AG20443 (cell line): ENCODE data around the gene TSPEAR.

Experiments used
- DNase-seq: peaks from one replicate; pipeline ENCODE4 v3.0.0; 2012; ENCODE audit warnings: low spot score, mixed read lengths

TSPEAR gene

DNA sequence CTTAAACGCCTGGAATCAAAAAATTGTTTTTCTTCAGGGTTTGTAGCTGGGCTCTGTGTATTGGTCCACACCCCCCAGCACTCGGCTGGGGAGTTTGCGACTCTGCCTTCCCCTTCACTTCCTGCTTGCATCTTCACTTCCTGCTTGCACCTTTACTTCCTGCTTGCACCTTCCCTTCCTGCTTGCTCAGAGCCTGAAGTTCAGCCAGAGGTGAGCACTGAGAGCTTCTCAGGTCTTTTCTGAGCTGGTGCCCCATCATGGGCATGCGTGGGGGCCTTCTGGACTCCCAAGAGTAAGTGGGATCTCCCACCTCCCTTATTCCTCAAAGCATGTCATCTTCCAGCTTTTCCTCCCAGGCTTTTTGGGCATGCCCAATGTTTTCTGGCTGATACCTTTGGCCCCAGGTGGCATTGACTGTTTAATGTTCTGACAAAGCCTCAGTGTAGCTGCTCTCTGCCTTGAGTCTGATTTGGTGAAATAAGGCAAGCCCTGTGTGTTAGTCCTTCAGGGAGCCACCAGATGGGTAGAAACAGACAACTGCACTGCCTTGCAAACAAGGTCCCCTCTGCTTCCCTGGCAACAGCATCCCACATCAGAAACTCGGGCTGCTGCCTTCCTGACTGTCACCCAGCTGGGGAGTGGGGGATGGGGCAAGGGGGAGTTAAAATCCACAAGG, 163.6 kb downstream of the TSPEAR start:
- DNase-seq = no peak

DNA sequence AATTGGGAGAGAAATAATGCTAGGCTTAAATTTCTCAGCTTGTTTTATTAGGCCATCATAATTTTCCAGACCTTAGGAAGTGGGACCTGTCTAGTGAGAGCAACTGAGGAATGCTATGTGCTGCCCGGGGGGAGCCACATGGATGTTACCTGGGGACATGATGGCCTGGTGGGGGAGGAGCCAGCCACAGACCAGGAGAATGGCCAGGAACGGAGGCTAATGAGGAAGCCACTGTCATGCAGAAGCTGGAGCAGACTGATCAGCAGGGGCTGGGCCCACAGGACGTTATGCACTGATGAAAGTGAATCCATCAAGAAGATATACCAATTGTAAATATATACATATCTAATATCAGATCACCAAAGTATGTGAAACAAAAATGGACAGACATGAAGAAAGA, 166.8 kb downstream of the TSPEAR start:
- no peak for DNase-seq

DNA sequence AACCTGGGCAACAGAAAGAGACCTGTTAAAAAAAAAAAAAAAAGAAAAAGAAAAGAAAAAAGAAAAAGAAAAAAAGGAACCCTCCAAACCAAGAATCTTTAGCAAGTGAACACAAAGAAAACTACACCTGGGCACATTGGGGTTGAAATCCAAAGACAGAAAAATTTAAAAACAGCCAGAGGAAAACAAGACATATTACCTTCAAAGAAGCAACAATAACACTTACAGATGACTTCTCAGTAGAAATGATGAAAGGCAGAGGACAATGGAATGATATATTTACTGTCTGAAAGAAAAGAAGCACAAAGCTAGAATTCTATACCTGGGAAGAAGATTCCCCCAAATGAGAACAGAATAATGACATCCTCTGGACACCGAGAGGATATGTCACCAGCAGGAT, 168.7 kb downstream of the TSPEAR start:
- no peak for DNase-seq

DNA sequence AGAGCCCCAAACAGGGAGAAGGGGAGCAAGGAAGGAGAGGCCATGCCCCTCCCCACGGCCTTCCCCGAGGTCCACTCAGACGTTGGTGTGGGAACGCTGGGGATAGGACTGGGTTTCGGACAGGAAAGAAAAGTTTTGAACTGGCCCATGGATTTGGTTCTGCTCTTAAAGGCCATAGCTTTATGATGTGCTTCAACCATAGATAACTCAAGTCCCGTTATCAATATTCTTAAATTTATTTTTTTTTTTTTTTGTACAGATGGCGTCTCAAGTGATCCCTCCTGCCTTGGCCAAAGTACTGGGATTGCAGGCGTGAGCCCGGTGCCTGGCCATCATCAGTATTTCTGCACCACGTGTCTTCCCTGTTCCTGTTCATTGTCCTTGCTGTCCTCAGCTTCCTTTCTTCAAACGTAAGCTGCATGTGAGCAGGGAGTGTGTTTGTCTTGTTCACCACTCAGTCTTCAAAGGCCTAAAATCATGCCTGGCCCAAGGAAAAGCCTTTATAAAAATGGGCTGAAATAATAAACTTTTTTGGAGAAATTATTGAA, 170.6 kb downstream of the TSPEAR start:
- DNase-seq = no peak

DNA sequence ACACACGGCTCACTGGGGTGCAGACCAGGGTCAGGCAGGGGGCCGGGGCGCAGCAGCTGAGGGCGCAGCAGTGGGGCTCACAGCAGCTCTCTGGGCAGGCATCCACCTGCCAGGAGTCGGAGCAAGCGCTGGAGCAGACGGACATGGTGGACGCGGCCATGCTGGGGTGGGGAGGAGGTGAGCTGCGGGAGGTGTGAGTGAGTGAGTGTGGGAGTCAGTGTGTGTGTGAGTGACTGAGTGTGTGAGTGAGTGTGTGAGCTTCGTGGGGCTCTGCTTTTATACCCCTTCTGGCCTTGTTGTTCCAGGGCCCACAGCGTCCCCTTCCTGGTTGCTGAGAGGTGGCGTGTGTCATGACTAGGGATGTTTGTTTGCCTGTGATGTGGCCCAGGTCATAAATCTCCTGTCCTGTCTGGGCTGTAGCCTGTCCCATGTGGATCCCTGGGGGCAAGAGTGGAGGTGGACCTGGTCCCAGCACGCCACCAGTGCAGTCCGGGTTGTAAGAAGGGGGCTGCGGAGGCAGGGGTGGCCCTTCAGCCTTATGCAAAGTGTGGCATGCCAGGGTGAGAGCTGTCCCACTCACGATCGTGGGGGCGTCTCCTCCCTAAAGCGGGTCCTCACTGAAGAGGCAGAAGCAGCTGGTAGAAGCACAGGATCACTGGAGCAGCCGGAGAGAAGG, 171.2 kb downstream of the TSPEAR start, which contains the start of gene KRTAP10-1:
Gene KRTAP10-1 (minus strand): TSS at position 205 of the 676 bp plus-strand sequence. CDS start 45 bp downstream, at position 160.
- no peak for DNase-seq

DNA sequence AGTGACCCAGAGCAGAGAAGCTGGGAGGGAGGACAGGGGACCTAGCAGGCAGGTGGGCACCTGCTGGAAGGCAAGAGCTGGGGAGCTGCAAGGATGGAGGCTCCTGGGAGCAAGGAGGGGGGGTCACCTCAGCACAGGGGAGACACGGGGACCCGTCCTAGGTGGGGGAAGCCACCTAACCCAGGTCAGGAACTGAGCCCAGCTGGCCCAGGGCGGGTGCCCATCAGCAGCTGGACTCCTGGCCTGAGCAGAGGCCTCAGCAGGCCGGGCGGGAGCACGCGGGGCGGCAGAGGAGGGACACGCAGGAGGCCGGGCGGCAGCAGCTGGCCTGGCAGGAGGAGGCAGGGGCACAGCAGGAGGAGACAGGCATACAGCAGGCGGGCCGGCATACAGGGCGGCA, 172.3 kb downstream of the TSPEAR start:
- DNase-seq = no peak

DNA sequence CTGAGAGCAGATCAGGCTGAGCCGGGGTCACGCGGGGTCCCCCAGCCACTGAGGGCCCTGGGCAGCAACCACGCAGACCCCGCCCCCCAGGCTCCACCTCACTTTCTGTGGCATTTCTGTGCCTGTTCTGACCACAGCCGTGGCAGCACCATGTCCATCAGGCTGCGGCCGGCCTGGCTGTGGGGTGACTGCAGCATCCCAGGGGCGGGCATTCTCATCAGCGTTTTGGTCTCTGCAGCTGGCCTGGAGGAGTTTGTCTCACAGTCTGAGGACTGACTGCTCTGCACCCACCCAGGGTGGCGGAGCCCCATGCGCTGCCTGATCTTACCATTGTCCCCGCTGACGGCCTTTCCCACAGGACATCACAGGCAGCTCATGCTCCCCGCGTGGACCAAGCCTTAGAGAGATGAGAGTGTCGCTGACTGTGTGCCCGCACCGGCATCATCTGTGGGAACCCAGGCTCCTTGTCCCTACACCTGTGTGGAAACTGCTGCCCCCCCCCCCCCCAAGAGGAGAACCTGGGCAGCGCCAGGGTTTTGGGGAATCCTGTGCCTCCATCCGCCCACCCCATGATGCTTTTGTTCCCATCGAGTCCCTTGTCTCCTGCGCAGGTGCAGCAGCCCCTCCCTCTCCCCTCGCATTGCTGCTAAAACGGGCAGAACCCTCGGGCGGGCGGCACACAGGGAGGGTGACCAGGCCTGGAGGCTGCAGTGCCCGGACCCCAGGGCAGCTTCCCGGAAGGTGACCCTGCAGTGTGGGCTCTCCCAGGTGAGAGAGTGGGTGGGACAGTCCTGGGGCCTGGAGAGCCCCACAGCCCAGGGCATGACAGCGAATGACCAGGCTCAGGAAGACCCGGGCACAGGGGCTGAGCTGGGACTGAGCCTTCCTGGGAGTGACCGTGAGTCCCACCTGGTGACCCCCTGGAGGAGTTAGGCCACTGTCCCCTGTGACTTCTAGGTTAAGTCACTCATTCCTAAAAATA, 173.2 kb downstream of the TSPEAR start:
- DNase-seq = no peak

DNA sequence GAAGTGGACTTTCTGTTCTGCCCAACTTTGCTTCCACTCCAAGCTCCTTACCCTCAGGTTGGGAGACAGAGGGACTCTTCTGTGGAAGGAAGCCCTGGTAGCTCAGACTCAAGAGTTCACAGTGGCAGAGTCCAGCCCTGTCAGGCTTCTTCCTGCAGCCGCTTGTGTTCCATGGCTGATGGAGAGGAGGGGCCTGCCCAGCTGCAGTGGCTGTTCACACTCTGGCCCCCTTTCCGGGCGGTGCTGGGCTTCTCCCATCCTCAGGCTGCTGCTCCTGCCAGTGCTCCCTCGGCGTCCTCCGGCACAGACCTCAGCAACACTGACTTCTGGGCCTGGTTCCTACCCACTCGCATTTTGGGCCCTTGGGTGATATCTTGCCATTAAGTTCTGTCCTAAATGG, 175.4 kb downstream of the TSPEAR start:
- no peak for DNase-seq

DNA sequence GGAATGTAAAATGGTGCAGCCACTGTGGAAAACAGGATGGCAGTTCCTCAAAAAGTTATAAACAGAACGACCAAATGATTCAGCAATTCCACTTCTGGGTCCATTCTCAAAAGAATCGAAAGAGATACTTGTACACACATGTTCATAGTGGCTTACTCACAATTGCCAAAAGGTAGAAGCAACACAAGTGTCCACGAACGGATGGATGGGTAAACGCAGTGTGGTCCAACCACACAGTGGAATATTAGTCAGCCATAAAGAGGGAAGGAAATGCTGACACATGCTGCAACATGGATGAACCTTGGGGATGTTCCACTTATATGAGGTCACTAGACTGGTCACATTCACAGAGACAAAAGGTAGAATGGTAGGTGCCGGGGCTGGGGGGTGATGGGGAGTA, 176.7 kb downstream of the TSPEAR start:
- no peak for DNase-seq

DNA sequence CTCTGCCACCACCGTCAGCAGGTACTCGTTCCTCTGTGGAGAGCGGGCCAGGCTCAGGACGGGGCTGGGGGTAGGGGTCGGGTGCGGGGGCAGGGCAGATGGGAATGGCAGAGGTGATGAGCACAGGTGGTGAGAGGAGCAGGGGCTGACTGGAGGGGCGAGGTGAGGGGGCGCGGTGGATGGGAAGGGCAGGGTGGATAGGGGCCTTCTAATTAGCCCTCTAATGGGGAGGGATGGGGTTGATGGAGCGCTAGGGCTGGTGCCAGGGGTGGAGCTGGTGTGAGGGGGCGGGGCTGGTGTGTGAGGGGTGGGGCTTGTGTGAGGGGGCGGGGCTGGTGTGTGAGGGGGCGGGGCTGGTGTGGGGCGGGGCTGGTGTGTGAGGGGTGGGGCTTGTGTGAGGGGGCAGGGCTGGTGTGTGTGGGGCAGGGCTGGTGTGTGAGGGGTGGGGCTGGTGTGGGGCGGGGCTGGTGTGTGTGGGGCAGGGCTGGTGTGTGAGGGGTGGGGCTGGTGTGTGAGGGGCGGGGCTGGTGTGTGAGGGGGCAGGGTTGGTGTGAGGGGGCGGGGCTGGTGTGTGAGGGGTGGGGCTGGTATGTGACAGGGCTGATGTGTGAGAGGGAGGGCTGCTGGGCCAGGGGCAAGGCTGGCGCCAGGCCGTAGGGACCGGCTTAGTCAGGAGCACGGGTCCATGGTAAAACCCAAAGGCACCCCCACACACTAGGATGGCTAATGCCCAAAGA, 177.3 kb downstream of the TSPEAR start:
- no peak for DNase-seq

DNA sequence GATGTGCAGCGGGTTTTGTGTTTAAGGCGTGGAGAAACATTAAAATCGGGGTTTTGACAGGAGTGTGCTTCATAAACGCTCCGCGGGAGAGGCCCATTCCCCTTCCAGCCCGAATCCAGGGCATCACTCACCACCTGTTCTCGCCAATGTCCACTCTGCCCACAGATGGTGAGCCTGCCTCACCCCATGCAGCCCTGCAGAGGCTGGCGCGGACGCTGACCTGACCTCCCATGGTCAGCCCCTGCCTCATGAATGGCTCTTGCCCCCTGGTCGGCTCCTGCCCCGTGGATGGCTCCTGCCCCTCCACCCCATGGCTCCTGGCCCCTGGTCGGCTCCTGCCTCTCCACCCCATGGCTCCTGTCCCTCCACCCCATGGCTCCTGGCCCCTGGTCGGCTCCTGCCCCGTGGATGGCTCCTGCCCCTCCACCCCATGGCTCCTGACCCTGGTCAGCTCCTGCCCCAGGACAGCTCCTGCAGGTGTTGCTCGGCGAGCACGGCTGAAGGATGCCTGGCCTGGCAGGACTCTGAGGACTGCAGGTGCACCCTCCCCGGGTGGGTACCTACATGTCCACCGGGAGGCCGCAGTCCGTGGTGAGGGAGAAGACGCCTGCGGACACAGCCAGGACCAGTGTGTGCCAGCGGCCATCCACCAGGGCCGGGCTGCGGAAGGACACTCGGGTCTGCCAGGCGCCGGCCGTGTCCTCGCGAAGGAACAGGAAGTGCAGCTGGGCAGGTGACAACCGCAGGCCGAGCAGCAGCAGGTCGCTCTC, 178.1 kb downstream of the TSPEAR start:
- no peak for DNase-seq

DNA sequence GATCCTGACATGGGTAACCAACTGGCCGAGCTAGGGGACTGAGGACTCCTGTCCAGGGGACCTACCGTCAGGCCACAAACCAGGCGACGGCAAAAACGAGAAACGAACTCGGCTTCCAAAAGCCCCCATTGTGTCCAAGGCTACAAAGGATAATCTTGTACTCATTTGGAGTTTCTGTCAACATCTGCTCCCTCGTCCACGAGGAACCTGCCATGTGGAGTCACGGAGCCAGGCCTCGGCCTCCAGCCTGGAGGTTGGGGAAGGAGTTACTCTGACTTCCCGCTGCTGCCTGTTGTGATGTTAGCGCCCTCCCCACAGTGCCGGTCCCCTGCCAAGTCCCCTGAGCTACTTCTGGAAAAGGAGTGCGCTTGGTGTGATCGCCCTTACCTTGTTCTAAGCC, 178.7 kb downstream of the TSPEAR start:
- DNase-seq = no peak

DNA sequence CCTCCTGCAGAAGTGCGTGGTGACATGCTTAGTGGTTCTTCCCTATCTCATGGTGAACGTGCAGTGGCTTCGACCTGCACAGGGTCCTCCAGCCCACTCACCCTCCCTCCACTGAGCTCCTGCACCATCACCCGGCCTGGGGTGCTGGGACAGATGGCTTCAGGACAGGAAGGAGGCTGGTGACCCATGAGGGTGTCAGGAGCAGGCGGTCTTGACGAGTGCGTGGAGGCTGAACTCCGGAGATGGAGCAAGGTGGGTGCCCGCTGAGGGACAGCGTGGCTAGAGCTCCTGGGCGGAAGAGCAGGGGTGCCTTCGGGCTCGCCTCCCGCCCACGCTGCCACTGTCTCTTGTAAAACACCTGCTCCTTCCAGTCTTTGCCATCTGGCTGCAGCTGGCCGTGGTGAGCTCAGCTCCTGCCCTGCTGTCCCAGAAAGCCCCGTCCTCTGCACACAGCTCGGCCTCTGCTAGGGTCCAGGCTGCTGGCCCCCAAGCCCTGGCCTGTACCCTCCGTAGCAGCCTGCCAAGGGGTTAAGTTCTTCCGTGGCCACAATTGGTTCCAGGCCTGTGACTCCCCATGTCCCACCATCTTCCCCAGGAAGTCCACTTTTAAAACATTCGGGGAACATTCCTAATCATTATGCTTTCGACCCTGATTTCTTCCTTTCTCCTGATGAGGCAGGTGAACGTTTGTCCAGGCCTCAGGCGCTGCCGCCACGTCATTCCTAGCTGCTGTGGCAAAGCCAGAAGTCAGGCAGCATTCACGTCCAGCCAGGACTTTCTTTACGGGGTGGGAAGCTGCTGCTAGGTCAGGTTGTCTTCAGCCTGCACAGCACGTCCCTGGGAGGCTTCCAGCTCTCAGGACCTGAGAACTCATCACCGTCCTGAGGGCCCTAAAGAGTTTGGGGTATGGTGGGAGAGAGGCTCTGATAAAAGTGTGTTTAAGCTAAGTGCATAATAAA, 179.5 kb downstream of the TSPEAR start:
- DNase-seq = no peak

DNA sequence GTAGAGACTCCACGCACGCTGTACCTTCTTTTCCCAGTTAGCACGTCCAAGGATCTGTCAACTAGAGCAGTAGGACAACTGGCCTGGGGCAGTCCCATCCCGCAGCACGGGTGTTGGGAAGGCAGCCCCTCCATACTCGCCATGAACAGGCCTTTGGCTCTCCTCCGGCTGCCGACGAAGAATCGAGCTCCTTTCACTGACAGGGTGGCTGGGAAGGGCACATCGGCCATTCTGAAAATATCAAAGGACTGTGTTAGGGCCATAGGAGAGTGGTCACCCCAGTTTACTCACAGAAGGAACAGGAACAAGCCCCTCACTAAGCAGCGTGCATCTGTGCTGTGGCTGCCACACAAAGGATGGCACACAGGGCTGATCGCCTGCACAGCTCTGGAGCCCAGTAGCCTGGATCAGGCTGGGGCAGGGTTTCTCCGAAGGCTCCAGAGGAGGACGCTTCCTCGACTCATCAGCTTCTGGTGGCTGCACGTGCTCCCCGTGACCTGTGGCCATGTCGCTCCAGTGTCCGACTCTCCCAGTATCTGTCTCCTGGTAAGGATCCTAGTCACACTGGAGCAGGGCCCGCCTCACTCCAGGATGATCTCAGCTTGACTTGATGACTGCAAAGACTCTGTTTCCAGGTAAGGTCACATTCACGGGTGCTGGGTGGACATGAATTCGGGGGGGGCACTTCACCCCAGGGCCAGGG, 180.3 kb downstream of the TSPEAR start:
- DNase-seq = no peak

DNA sequence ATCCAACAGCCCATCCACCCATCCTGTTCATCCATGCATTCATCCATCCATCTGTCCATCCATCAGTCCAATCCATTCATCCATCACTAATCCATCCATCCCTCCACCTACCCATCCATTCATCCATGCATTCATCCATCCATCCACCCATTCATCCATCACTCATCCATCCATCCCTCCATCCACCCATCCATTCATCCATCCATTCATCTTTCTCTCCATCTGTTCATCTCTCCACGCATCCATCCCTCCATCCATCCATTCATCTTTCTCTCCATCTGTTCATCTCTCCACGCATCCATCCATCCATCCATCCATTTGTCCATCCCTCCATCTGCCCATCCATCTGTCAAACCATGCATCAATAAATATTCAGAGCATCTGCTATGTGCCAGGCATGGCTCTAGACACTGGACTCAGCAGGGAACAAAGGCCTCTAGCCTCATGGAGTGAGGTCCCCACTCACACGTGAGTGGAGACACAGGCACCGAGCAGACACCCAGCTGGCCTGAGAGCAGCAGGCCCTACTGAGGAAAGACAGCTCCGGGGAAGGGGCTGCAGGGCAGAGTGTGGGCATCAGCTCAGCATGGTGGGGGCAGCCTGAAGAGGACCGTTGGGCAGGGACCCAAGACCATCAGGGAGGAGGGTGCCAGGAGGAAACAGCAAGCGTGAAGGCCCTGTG, 181.0 kb downstream of the TSPEAR start:
- DNase-seq = no peak

DNA sequence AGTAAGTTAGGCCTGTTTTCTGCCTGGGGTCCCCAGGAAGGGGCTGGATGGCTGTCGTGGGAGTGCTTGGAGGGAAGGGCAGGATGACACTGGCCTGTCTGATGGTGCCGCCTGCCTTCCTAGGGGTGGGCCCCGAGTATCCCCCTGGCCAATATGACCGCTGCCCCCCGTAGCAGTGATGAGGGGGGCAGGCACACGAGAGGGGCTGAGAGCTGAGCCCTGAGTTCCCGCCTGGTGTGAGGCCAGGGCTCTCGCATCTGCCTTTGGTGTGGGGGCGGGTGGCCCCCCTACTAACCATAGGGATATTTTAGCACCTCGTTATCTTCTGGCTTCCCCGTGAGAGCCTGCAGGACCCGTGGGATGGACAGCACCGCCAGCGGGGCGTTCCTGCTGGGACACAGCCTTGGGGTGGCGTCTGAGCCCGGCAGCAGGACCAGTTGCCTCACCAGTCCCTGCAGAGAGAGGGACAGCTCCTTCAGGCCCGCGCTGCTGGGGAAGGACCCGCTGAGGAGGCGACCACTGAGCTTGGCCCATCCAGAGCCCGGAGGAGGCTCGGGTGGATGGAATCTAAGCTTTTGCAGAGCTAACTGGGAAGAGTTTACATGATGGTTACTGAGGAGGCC, 181.8 kb downstream of the TSPEAR start:
- DNase-seq = no peak

DNA sequence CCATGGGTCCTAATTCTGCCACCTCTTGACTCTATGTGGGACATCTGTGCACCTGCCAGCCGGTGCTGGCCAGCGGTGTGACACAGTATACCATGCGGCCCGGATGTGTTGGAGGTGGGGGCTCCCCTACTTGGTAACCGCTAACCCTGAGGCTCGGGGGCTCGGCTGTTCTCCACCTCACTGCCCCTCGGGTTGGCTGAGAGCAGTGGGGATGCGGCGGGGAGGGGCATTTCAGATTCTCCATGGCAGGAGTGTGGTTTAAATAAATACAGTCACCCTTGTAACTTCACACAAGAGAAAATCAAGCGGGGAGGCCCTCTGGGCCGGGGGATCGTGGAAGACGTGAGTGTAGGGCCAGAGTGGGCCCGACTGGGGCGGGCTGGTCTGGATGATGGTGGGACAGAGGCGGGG, 182.4 kb downstream of the TSPEAR start:
- DNase-seq = no peak

DNA sequence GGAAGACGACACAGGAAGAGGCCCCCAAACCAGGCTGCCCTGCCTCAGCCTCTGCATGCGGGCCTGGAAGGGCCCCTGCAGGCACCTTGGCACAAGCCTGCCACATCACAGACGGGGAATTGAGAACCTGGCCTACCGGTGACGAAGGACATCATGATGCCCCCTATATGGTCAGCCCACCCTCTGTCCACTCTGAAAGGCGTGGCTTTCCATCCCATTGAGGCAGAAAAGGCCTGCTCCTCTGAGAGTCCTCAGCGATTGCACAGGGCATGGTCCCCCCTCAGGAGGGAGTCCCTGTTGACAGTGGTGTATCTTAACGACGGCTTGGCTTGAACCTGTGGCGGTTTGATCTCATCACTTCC, 182.8 kb downstream of the TSPEAR start:
- no peak for DNase-seq
